Ascending aorta (tissue), 2 donors: Measurements from ENCODE around the gene WNK2. TPM values are rescaled to one million over a fixed set of nuclear protein-coding genes. Genes with fewer than 3 reads are reported as not detected.

Experiments
- DNase-seq, 2 donors: peaks; one replicate each; pipeline ENCODE4 v3.0.0-alpha.2; 2019; ENCODE audit warnings: low spot score in 2 of 2
- H3K27ac ChIP-seq, 2 donors: fragments of 200-600 bp; sonication (generic); one replicate each; pipeline ENCODE4 v1.5.1; 2016 to 2017; ENCODE audit warnings: mild to moderate bottlenecking in 1 of 2
- H3K27me3 ChIP-seq: fragments of 200-600 bp; sonication (generic); one replicate; pipeline ENCODE4 v1.5.1; 2017
- H3K36me3 ChIP-seq, 2 donors: fragments of 200-600 bp; sonication (generic); one replicate each; pipeline ENCODE4 v1.5.1; 2016
- H3K4me1 ChIP-seq, 2 donors: fragments of 200-600 bp; sonication (generic); one replicate each; pipeline ENCODE4 v1.5.1; 2016 to 2017; ENCODE audit warnings: mild to moderate bottlenecking in 1 of 2
- H3K4me3 ChIP-seq, 2 donors: fragments of 200-600 bp; sonication (generic); one replicate each; pipeline ENCODE4 v1.5.1; 2016 to 2017; ENCODE audit warnings: mild to moderate bottlenecking in 1 of 2
- H3K9me3 ChIP-seq, 2 donors: fragments of 200-600 bp; sonication (generic); one replicate each; pipeline ENCODE4 v1.5.1; 2016
- CTCF ChIP-seq, 3 experiments: fragments of 200-600 bp in 2 of 3; fragments of 450-650 bp in 1 of 3; sonication (generic) in 2 of 3; IDR thresholded peaks; one replicate each; pipeline ENCODE4 v1.5.1; 2016 to 2019; ENCODE audit warnings: antibody characterized with exemption in 3 of 3, mild to moderate bottlenecking in 1 of 3, moderate library complexity in 1 of 3
- intact Hi-C: fragments of 100-400 bp; cut with DNase I; formaldehyde crosslinking; loops from one replicate; pipeline ENCODE4 v1.15.1; 2023
- total RNA-seq: library from RNA; depleted of rRNA; stranded (reverse); fragments of >200 nt; gene quantifications from one replicate; pipeline ENCODE4 v1.1.0, GENCODE V29; 2016

The WNK2 gene
- total RNA-seq, 1 donor from 2014 or later, result not detected

- no peak for TF ChIP-seq CTCF (IDR thresholded peaks at IDR 0.05)
- DNase-seq, result no peak
- Histone ChIP-seq H3K27me3 (no peaks in the 10 kb centered on the region), H3K9me3 (no peaks in the 10 kb centered on the region), H3K27ac (no peak overlapping the region), H3K4me1 (no peaks in the 10 kb centered on the region), H3K36me3 (no peaks in the 10 kb centered on the region), H3K4me3 (no peak overlapping the region)
- intact Hi-C loops, result no loop called here
Observed at GRCh38 chr9:93230601-93231000, 46.7 kb downstream of the WNK2 start.

- H3K27me3 ChIP-seq, result no peaks in the 10 kb centered on the region
- H3K9me3 ChIP-seq, result no peaks in the 10 kb centered on the region
- H3K4me1 ChIP-seq, result no peaks in the 10 kb centered on the region
- no peak for TF ChIP-seq CTCF (IDR thresholded peaks at IDR 0.05)
- H3K36me3 ChIP-seq, result no peaks in the 10 kb centered on the region
- no peak overlapping the region for H3K4me3 ChIP-seq
- intact Hi-C loops, result no loop called here
- no peak overlapping the region for H3K27ac ChIP-seq
- no peak for DNase-seq
Observed at GRCh38 chr9:93231121-93231694, 47.3 kb downstream of the WNK2 start.

GRCh38 chr9:93231716-93232115 lies 47.8 kb downstream of the WNK2 start:
- no peaks in the 10 kb centered on the region for H3K9me3 ChIP-seq
- no peaks in the 10 kb centered on the region for H3K4me1 ChIP-seq
- intact Hi-C loops, result no loop called here
- no peak for TF ChIP-seq CTCF (IDR thresholded peaks at IDR 0.05)
- H3K27me3 ChIP-seq, result no peaks in the 10 kb centered on the region
- no peak for DNase-seq
- H3K4me3 ChIP-seq, result no peak overlapping the region
- no peaks in the 10 kb centered on the region for H3K36me3 ChIP-seq
- H3K27ac ChIP-seq, result no peak overlapping the region

GRCh38 chr9:93232388-93232960 lies 48.5 kb downstream of the WNK2 start:
- no peaks in the 10 kb centered on the region for H3K27me3 ChIP-seq
- no peaks in the 10 kb centered on the region for H3K36me3 ChIP-seq
- no peaks in the 10 kb centered on the region for H3K9me3 ChIP-seq
- no peak for TF ChIP-seq CTCF (IDR thresholded peaks at IDR 0.05)
- H3K4me3 ChIP-seq, result no peak overlapping the region
- DNase-seq, result no peak
- H3K4me1 ChIP-seq, result no peaks in the 10 kb centered on the region
- H3K27ac ChIP-seq, result no peak overlapping the region
- intact Hi-C loops, result no loop called here

GRCh38 chr9:93233033-93233432 lies 49.1 kb downstream of the WNK2 start:
- Histone ChIP-seq H3K9me3 (no peaks in the 10 kb centered on the region), H3K4me3 (no peak overlapping the region), H3K4me1 (no peaks in the 10 kb centered on the region), H3K27ac (no peak overlapping the region), H3K36me3 (no peaks in the 10 kb centered on the region), H3K27me3 (no peaks in the 10 kb centered on the region)
- intact Hi-C loops, result no loop called here
- no peak for TF ChIP-seq CTCF (IDR thresholded peaks at IDR 0.05)
- DNase-seq, result no peak

GRCh38 chr9:93234600-93234999 lies 50.7 kb downstream of the WNK2 start:
- intact Hi-C loops, result no loop called here
- Histone ChIP-seq H3K4me3 (no peak overlapping the region), H3K9me3 (no peaks in the 10 kb centered on the region), H3K27me3 (no peaks in the 10 kb centered on the region), H3K36me3 (no peaks in the 10 kb centered on the region), H3K27ac (no peak overlapping the region), H3K4me1 (no peaks in the 10 kb centered on the region)
- TF ChIP-seq CTCF (IDR thresholded peaks at IDR 0.05), result no peak
- no peak for DNase-seq
